ENCODE measurements around the gene YWHAE.
"Not testable (repeated sequence)": the region's sequence is repeated elsewhere in the genome, so short reads cannot be mapped to it uniquely, and the experiment has no call there.

Gene YWHAE

DNA sequence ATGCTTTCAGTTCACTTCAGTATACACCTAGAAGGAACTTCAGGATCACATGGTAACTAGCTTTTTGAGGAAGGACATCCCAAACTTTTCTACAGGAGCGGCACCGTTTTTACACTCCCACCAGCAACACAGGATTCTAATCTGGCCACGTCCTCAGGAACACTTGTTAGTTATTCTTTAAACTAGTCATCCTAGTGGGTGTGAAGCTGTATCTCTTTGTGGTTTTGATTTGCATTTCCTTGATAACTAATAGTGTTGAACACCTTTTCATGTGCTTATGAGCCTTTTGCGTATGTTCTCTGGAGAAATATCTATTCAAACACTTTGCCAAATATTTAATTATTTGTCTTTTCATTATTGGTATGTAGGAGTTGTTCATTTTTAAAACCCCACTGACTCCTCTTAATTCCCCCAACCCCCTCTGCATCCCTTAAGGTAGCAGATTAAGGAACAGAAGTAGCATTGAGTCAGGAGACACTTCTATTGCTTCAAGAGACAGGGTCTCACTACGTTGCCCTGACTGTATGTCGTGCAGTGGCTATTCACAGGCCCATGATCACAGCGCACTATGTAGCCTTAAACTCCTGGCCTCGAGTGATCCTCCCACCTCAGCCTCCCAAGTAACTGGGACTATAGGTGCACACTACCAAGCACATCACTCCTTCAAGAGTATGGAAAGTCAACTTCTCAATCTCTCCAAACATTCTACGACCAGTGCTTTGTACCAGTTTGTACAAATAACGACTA, 25.4 kb downstream of the YWHAE start:
- DNase-seq (ENCODE audit: low read depth, low spot score): no peak

DNA sequence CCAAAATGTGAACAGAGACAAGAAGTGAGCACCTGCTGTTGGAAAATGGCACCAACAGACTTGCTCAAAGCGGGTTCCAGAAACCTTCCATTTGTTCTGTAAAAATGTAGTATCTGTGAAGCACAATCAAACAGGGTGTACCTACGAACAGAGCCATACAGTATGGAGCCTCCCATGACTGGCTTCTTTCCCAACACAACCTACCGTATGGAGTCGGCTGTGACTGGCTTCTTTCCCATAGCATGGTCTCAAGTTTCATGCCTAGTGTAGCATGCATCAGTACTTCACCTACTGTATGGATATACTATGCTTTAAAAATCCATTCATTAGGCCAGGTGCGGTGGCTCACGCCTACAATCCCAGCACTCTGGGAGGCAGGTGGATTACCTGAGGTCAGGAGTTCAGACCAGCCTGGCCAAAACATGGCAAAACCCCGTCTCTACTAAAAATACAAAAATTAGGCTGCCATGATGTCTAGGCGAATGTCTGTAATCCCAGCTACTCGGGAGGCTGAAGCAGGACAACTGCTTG, 26.2 kb downstream of the YWHAE start:
- no peak for DNase-seq (ENCODE audit: low read depth, low spot score)

DNA sequence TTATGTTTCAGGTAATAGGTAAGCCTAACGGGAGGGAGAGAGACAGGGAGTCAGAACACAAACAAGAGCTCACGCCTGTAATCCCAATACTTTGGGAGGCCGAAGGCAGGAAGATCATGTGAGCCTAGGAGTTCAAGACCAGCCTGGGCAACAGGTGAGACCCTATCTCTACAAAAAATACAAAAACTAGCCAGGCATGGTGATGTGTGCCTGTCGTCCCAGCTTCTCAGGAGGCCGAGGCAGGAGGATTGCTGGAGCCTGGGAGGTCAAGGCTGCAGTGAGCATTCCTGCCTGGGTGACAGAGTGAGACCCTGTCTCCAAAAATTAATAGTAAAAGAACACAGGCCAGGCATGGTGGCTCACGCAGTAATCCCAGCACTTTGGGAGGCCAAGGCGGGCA, 27.4 kb downstream of the YWHAE start:
- no peak for DNase-seq (ENCODE audit: low read depth, low spot score)

DNA sequence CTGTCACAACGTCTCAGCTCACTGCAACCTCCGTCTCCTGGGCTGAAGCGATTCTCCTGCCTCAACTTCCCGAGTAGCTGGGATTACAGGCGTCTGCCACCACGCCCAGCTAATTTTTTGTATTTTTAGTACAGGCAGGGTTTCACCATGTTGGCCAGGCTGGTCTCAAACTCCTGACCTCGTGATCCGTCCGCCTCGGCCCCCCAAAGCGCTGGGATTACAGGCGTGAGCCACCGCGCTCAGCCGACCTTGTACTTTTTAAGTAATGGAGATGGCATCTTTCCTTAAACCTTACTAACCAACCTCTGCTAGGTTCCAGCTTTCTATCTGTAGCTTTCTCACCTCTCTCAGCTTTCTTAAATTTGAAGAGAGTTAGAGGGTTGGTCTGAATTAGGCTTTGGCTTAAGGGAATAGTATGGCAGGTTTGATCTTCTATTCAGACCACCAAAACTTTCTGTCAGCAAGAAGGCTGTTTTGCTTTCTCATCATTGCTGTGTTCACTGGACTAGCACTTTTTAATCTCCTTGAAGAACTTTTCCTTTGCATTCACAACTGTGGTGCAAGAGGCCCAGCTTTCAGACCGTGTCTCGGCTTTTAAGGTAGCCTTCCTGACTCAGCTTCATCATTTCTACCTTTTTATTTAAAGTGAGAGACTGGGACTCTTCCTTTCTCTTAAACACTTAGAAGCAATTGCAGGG, 28.0 kb downstream of the YWHAE start:
- no peak for DNase-seq (ENCODE audit: low read depth, low spot score)

DNA sequence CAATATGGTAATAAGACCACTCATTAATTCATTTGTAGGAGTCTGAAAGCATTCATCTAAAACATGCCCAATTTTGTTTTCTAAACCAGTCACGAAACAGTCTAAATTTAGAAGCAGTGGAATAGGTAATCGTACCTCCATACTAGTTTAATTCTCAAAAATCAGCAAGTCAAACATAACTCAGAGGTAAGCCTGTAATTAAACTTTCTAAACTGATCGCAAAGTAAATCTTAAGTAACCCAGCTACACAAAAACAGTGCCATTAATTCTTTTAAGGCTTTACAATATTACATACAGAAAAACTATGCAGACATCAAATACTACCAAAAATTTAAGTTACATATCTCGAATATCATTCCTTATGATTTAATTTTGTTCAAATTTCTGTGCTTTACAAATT, 31.4 kb downstream of the YWHAE start:
- no peak for DNase-seq (ENCODE audit: low read depth, low spot score)

DNA sequence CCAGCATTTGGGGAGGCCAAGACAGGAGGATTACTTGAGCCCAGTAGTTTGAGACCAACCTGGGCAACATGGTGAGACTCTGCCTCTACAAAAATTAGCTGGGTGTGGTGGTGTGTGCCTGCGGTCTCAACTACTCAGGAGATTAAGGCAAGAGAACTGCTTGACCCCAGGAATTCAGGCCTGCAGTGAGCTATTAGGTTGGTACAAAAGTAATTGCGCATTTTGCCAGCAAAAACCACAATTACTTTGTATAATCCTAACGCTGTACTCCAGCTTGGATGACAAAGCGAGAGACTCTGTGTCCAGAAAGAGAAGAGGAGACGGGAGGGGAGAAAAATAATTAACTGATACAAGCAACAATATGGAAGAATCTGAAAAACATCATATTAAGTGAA, 32.7 kb downstream of the YWHAE start:
- no peak for DNase-seq (ENCODE audit: low read depth, low spot score)

DNA sequence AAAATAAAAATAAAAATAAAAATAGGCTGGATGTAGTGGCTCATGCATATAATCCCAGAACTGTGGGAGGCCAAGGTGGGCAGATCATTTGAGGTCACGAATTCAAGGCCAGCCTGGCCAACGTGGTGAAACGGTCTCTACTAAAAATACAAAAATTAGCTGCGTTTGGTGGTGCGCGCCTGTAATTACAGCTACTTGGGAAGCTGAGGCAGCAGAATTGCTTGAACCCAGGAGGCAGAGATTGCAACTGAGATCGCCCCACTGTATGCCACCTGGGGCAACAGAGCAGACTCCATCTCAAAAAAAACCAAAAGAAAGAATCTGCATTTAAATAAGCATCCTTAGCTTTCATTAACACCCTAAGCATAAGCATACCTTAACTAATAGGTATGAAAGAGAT, 33.8 kb downstream of the YWHAE start:
- DNase-seq (ENCODE audit: low read depth, low spot score): no peak

DNA sequence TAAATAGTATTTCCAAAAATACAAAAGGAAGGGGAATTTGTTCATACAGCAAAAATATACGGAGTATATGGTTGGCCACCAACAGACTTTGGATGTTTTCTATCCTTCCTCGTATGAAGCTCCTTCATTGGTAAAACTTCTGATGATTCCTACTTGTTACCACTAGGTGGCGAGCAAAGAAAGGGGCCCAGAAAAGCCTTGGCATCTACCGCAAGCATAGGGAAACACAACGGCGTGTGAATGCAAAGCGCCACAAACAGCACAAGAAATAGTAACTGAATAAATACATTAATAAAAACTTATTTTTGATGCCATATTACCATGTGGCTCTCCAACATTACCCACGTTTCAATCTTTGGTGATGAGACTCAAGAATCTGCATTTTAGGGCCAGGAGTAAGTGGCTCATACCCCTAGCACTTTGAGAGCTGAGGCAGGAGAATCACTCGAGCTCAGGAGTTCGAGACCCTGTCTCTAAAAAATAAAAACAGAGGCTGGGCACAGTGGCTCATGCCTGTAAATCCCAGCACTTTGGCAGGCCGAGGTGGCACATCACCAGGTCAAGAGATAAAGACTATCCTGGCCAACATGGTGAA, 34.5 kb downstream of the YWHAE start:
- DNase-seq (ENCODE audit: low read depth, low spot score): peak; percentile 58

DNA sequence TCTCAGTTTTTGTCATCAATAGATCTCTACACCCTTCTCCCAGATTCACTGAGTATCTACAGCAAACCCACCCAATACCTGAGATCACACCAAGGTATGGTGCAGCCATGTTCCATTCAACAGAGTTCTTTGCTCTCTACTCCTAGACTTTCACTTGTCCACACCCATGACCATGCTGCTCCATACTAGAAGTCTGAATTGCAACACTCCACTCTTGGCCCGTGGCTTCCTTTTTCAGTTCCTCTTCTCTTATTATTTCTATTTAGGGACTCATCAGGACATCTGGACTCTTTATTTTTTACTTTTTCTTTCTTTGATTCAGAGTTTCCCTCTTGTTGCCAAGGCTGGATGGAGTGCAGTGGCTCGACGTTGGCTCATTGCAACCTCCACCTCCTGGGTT, 37.1 kb downstream of the YWHAE start:
- no peak for DNase-seq (ENCODE audit: low read depth, low spot score)

DNA sequence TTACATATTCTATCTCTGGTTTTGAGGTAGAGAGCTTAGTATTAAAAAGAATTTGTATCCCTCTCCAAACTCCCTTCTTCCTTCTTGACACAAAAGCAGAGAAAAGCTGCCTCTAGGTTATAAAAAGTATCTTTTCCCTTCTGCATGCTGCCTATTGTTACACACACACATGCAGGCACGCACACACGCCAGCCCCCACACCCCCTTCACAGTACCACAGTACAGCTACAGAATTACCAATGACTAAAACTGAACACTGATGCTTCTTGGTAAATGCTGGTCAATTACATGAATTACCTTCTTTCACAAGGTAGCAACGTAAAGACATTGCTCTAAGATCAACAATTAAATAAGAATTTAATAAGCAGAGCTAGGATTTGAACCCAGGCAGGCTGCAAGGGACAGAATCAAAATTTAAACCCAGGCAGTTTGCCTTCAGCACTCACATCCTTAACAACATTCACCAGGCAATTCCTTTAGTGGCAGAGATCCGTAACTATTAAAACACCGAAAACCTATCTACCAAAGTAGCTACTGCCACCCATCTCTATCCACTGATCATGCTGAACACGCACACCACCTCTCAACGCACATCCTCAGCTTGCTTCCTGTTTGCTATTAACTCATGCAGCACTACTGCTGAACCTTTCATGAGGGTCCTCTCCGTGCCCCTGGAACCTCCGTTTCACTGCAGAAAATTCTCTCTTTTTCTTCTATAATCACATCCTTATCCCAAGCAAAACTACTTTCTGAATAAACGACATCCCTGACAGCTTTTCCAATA, 37.8 kb downstream of the YWHAE start:
- DNase-seq (ENCODE audit: low read depth, low spot score): no peak

DNA sequence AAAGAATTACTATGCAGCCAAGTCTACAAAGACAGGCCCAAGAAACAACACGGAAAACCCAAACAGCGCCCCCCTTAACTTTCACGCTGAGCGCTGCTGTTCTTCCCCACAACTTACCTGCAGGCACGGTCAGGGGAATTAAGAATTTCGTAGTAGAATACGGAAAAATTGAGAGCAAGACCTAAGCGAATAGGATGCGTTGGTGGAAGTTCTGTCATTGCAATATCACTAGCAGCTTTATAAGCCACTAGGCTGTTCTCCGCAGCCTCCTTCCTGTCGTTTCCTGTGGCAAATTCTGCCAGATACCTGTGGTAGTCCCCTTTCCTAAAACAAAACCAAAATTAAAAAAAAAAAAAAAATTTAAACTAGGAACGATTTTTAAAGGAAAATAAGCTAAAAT, 39.0 kb downstream of the YWHAE start:
- no peak for DNase-seq (ENCODE audit: low read depth, low spot score)

DNA sequence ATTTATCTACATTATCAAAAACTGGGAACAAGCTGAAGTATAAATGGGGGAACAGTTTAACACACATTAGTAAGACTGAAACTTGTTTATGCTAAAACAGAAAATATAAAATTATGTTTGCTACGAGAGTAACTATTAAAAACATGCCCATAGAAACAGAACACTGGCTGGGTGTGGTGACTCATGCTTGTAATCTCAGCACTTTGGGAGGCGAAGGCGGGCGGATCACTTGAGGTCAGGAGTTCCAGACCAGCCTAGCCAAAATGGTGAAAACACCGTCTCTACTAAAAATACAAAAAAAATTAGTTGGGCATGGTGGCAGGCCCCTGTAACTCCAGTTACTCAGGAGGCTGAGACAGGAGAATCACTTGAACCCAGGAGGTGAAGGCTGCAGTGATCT, 39.7 kb downstream of the YWHAE start:
- DNase-seq (ENCODE audit: low read depth, low spot score): not testable (repeated sequence)

DNA sequence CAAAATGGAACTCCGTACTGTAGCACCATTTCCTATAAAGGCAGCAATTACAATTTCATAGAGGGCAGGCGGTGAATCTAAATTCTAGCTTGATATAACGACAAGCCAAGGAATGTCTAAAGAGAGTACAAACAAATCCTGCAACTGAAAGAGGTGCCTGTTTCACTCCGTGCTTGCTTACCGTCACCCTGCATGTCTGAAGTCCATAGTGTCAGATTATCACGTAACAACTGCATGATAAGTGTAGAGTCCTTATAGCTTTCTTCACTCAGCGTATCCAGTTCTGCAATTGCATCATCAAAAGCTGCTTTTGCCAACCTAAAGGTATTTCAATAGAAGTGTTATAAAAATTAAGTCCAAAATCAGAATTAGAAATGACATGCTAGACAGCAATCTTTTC, 46.0 kb downstream of the YWHAE start:
- no peak for DNase-seq (ENCODE audit: low read depth, low spot score)

DNA sequence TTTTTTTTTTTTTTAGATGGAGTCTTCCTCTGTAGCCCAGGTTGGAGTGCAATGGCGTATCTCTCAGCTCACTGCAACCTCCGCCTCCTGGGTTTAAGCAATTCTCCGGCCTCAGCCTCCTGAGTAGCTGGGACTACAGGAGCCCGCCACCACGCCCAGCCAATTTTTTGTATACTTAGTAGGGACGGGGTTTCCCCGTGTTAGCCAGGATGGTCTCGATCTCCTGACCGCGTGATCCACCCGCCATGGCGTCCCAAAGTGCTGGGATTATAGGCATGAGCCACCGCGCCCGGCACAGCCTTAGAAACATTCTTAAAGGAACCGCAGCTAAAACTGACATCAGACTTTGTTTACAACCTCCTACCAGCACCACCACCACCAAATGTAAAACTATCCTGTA, 47.5 kb downstream of the YWHAE start:
- DNase-seq (ENCODE audit: low read depth, low spot score): not testable (repeated sequence)

DNA sequence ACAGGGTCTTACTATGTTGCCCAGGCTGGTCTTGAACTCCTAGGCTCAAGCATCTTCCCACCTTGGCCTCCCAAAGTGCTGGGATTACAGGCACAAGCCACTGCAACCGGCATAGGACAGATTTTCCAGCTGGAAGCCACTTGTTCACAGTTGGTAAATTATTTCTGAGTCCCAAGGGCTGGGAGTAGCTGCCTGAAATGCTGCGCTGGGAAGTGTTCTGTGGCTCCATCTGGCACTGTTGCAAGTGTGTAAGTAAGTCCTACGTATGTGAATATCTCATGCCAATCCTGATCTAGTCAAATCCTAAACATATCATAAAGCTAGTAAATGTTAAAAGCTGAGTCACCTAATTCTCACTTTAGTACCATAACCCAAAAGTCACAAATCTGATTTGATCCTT, 48.1 kb downstream of the YWHAE start:
- no peak for DNase-seq (ENCODE audit: low read depth, low spot score)

DNA sequence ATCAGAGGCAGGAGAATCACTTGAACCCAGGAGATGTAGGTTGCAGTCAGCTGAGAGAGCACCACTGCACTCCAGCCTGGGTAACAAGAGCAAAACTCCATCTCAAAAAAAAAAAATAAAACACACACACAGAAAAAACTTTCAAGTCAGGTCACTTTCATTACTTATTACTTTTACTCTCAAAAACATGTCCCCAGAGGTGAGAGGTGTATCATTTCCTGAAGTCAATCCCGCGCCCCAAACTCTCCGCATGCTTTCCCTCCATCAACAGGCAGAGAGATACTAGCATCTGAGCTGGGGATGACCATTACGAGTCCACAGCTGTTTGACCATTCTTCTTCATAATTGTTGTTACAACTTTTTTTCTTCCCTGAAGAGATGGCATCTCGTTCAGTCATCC, 48.7 kb downstream of the YWHAE start:
- DNase-seq (ENCODE audit: low read depth, low spot score): no peak

DNA sequence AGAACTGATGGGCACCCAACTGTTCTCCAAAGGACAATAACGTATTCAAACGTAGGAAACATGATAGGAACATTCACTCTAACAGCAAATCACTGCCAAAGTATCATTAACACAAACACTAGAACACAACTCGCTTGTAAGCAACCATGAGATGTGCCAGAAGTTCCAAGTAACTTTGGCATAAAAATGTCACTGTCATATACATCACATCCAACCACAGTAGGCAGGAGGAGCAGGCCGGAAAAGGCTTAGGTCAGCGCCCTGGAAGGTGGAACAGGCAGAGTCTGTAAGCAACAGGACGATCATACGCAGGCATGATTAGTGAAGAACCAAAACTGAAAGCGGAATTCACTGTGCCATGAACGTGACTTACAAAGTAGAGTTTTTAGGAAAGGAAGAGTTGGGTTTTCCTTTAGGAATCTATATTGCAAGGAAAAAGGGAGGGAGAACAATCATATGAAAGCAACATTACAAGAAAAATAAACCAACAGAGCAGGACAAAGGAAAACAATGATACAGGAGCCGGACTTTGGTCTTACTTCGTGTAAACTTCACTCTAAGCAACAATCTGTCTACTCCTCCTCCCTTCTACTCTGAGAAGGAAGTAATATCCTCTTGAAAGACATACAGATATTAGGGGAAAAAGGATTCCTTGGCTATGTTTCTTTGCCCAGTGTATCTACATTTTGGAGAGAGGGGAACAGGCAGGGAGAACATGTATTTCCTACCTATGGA, 52.3 kb downstream of the YWHAE start:
- DNase-seq (ENCODE audit: low read depth, low spot score): no peak

DNA sequence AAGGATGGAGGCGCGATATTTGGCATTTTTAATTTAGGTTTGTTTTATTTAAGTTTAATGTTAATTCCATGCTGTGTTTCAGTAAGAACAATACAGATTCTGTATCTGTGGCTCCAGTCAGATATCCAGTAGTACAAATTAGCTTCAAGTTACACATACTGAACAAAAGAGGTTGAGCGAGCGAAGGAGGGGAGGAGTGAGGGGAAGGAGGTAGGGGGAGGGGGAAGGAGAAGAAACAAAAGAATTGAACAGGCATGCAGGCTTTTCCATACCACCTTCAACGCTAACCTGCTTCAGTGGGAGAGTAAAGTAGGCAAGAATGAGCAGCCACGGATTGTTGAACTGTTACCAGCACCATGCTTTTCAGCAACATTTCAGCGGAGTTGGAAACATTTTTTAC, 55.5 kb downstream of the YWHAE start:
- DNase-seq (ENCODE audit: low read depth, low spot score): no peak

DNA sequence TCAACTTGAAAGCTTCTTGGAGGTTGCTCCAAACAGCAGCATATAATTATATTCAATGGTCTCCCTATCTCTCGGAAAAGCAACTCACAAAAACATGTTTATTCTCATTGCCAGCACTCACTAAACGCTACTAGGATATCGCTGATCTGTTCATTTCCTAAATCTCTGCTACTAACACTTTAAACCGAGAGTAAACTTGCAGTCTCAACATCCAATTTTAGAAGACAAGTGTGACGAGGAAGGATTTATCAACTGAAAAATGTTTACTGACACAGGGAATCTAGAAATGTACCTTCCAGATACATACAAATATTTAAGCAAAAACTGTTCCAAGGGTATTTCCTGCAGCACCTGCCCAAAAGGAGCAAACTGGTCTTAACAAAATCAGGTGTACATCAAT, 56.5 kb downstream of the YWHAE start:
- no peak for DNase-seq (ENCODE audit: low read depth, low spot score)

DNA sequence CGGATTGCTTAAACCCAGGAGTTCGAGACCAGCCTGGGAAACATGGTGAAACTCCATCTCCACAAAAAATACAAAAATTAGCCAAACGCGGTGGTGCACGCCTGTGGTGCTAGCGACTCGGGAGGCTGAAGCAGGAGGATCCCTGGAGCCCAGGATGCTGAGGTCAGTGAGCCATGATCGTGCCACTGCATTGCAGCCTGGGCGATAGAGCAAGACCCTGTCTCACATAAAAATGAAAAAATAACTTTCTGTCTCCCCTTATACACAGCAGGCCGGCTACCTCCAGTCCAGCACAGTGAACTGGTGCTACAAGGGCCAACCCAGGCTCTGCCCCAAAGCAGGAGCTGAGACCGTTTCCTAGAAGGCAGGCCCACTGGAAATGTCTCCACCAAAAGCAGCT, 59.7 kb downstream of the YWHAE start:
- no peak for DNase-seq (ENCODE audit: low read depth, low spot score)

DNA sequence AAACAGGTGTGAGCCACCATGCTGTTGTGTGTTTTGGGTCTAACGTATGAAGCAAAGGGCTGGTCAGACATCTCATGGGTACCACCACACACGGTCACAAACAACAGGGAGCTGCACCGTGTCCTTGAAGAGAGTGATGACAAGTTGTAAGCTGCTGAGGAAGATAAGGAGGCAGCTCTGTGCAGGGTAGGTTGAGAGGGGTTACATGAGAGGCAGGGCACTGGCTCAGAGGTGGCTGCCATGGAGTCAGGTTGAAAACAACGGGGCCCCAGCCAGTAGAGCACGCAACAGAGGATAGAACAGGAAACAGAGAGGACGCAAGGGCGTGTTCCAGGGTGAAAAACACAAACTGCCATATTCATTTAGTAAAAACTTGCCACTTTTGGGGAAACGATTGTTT, 68.3 kb downstream of the YWHAE start:
- DNase-seq (ENCODE audit: low read depth, low spot score): no peak
